GM20431 (cell line): ENCODE results near the gene KDR.

Source experiments
- in situ Hi-C: fragments of 300-500 bp; cut with MseI, MboI; formaldehyde crosslinking; loops from one replicate; pipeline ENCODE4 v1.15.0; 2020; ENCODE audit warnings: low sequenced_read_pairs; ENCODE audit not compliant: unreplicated experiment

KDR gene

DNA sequence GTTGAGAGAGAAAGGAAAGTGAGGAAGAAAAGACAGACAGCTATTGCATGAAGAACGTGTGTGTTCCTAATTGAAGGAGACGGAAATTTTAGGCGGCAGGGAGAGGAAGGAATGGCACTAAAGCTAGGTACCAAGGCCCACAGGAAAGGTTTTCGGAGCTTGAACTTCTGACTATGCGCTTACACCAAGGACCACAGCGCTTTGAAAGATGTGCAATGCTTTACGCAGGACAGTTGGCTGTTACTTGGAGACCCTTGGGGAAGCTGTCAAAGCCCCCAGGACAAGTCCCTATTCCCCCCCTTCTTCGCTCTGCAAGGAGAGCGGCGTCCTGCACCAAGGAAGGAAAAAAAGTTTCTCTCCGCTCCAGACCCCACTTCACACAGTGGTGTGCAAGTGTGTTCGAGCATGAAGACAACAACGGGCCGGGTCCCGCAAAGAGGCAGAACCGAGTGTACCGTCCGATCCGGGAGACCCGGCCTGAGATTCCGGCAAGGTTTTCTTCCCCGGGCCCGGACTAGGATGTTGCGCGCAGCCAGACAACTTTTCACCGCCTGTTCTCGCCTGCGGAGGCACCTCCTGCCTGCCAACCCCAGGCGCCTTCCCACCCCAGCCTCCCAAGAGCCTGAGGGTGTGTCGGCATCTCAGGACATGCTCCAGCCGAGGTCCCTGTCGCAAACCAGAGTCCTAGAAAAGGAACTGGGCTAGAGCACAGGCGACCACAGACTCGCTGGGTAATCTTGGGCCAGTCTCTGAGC lies 896 bp downstream of the KDR start:
- in situ Hi-C loops: no loop called here

GRCh38 chr4:55123791-55124190 lies 1.6 kb downstream of the KDR start:
- in situ Hi-C loops: no loop called here

GRCh38 chr4:55122235-55122634 lies 3.2 kb downstream of the KDR start:
- in situ Hi-C loops: no loop called here

- in situ Hi-C loops: no loop called here
Measured at GRCh38 chr4:55121246-55121645, 4.1 kb downstream of the KDR start.

- in situ Hi-C loops: no loop called here
Measured at GRCh38 chr4:55118397-55118796, 7.0 kb downstream of the KDR start.

- in situ Hi-C loops: no loop called here
Measured at GRCh38 chr4:55117511-55117910, 7.9 kb downstream of the KDR start.

DNA sequence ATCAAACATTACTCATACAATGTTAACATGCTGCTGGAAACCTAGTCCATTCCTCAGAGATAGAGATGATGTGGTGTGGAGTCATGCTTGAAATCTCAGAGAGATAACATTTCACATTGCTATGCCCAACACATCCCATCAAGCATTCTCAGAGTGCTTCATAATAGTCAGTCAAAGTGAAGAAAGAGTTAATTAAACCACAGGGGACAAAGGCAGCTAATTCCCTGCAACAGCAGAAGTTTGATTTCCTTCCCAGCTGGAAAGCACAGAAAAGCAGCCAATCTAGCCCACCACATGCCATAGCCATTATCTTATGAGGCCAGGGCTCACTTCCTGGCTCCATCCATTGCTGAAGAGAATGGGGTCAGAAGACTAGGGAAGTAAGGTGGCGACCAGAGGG lies 8.9 kb downstream of the KDR start:
- in situ Hi-C loops: no loop called here

GRCh38 chr4:55111601-55112000 lies 13.8 kb downstream of the KDR start:
- in situ Hi-C loops: no loop called here

GRCh38 chr4:55110131-55110530 lies 15.3 kb downstream of the KDR start:
- in situ Hi-C loops: no loop called here

GRCh38 chr4:55107054-55107453 lies 18.3 kb downstream of the KDR start:
- in situ Hi-C loops: no loop called here

DNA sequence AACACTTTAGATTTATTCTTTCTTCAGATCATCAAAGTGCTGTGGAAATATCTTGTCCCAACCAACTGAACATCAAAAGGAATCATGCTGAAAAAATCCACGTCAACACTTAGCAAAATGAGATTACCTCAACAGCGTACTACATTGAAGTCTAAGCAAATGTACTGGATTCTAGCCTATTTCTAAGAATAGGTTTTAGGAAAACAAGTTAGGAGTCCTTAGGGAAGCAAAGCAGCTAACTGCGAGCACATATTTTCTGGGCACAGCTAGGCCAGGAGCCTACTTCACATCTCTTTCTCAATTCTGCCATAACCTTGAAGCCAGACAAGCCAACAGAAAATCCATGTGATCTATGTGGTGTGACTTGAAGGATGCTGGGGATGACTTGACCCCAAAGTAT lies 22.2 kb downstream of the KDR start:
- in situ Hi-C loops: no loop called here

GRCh38 chr4:55099816-55100215 lies 25.6 kb downstream of the KDR start:
- in situ Hi-C loops: no loop called here

GRCh38 chr4:55098456-55099204 lies 26.8 kb downstream of the KDR start:
- in situ Hi-C loops: no loop called here

- in situ Hi-C loops: no loop called here
Measured at GRCh38 chr4:55096619-55097018, 28.8 kb downstream of the KDR start.

GRCh38 chr4:55096045-55096444 lies 29.4 kb downstream of the KDR start:
- in situ Hi-C loops: no loop called here

- in situ Hi-C loops: no loop called here
Measured at GRCh38 chr4:55092504-55092903, 32.9 kb downstream of the KDR start.

DNA sequence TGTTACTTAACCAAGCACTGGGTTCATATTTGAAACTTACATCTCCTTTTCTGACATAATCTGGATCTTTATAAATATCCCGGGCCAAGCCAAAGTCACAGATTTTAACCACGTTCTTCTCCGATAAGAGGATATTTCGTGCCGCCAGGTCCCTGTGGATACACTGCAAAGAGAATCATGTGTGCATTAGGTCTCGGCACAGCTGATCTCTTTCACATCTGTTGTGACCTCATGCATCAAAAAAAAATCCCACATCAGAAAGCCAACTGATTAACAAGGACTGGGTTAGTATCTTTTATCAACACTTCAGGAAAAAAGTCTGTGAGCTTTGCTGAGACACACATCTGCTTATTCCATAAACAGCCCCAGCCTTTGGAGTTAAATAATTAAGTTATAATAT lies 35.5 kb downstream of the KDR start:
- in situ Hi-C loops: no loop called here

DNA sequence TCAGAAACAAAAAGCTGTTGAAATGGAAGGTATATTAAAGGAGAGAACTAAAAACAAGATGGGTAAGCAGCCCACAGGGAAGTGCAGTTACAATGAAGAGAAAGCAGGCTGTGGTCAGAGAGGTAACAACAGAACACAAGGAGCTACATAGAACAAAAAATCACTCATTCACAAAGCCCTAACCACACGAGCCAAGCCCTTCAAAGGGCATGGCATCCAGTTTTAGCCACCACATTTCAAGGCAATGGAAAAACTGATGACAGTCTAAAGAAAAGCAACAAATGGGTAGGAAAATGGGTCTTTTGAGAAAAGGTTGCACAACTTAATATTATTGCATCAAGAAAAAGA lies 37.5 kb downstream of the KDR start:
- in situ Hi-C loops: no loop called here

DNA sequence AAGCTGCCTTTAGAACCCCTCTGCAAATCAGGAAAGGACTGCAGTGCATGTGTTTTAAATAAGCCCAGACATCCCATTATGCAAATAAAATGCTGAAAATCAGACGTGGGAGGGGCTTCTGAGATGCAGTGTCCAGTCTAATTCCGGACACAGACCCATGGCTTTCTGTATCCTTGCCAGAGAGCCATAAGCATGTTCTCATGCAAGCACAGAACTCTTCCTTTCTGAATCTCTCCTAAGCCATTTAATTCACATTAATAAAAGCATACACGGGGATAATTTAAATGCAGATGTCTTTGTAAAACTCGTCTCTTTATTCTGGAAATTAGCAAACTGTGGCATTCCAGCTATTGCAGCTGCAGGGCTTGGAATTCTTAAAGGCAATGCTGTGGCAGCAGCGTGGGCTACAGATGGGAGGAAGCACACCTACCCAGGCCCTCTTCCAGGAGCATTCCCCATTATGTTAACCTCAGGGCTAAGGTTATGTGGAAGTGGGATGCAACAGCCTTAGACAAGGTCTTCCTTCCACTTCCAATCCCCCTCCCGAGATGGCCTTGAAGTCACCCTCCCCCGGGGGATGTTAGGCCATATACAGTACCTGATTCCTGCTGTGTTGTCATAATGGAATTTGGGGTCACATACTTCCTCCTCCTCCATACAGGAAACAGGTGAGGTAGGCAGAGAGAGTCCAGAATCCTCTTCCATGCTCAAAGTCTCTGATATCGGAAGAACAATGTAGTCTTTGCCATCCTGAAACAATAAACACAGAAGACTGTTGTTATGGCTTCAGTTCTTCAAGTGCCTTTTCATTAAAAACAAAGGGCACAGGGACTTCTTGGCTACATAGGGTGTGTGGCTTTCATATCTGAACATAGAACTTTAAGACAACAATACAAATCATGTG lies 38.1 kb downstream of the KDR start:
- in situ Hi-C loops: no loop called here

DNA sequence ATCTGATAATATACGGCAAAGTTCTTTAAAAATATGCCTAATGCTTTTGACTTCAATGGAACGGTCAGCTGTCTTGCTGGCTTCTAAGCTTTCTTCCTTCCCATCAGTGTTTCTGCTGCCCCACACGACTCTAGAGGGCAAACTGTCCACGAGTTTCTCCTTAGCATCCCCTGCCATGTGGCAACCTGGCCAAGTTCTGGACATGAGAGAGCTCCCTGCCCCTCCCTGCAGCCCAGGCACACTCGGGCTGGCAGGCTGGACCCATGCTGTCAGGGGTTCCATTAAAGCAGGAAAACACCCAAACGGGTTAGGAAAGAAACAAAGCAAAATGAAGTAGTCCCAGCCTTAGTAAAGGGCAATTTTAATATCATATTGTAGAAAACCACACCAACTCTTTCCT lies 38.8 kb downstream of the KDR start:
- in situ Hi-C loops: no loop called here

- in situ Hi-C loops: no loop called here
Measured at GRCh38 chr4:55083735-55084134, 41.7 kb downstream of the KDR start.
